Stimulated activated CD8-positive, alpha-beta memory T cell treated with anti-CD3 and anti-CD28 coated beads, Interleukin-15, amount 100 ng/mL, for 1 hour (primary cell): Measurements from ENCODE around the gene ADGRG1.

ENCODE experiments used
- DNase-seq: peaks from one replicate; pipeline ENCODE4 v3.0.0-alpha.2; 2020; ENCODE audit warnings: low read depth

Gene ADGRG1

GRCh38 chr16:57620335-57621231, 7.8 kb upstream of the ADGRG1 start:
- DNase-seq, result no peak

- no peak for DNase-seq
These were observed 6.7 kb upstream of the ADGRG1 start for GRCh38 chr16:57621521-57622271.

- DNase-seq, result no peak
These were observed 5.8 kb upstream of the ADGRG1 start for GRCh38 chr16:57622361-57623250.

GRCh38 chr16:57623251-57624043, 5.0 kb upstream of the ADGRG1 start:
- no peak for DNase-seq

GRCh38 chr16:57624044-57624688, 4.3 kb upstream of the ADGRG1 start:
- DNase-seq, result no peak

GRCh38 chr16:57624806-57625500, 3.5 kb upstream of the ADGRG1 start:
- DNase-seq, result no peak

GRCh38 chr16:57626420-57627170, 1.8 kb upstream of the ADGRG1 start:
- no peak for DNase-seq

GRCh38 chr16:57627184-57627871, 1.1 kb upstream of the ADGRG1 start:
- no peak for DNase-seq

- DNase-seq, result no peak
These were observed 408 bp downstream of the ADGRG1 start for GRCh38 chr16:57628783-57629293.

GRCh38 chr16:57629516-57630406, 1.3 kb downstream of the ADGRG1 start:
- no peak for DNase-seq

GRCh38 chr16:57630407-57630797, 2.0 kb downstream of the ADGRG1 start:
- DNase-seq, result no peak

- no peak for DNase-seq
These were observed 2.8 kb downstream of the ADGRG1 start for GRCh38 chr16:57630931-57631845.

GRCh38 chr16:57632568-57632967, 4.1 kb downstream of the ADGRG1 start:
- no peak for DNase-seq

- no peak for DNase-seq
These were observed 5.1 kb downstream of the ADGRG1 start for GRCh38 chr16:57633383-57634064.

- no peak for DNase-seq
These were observed 5.7 kb downstream of the ADGRG1 start for GRCh38 chr16:57634171-57634570.
